ENCODE results near the gene IFT122. TPM values are rescaled to one million over a fixed set of nuclear protein-coding genes. Genes with fewer than 3 reads are reported as not detected.

The IFT122 gene
- total and polyA plus RNA-seq, 12 donors = 9.7 to 29.1 (median 16.8) TPM

DNA sequence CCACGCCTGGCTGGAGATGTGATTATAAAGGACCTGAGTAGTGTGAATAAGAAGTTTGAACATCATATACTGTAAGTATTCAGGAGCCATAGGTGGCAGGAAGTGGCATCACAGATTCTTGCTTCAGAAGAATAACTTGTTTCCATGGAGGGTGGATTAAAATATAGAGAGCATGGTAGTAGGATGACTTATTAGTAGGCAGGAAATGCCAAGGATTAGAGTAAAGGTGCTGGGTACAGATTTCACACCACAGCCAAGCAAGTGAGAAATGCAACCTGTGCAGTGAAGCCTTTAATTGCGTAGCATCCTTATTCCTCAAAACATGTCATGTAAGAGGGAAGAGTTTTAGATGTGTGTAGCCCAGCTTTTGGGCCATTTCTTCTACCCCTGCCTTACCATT, 30.8 kb downstream of the IFT122 start:
- H3K9me3 ChIP-seq = no peaks in the 10 kb centered on the region
- H3K36me3 ChIP-seq = peaks cover 0 to 40% (median under 1%) of the 10 kb centered on the region in 9 donors
- TF ChIP-seq, protein P1, sequence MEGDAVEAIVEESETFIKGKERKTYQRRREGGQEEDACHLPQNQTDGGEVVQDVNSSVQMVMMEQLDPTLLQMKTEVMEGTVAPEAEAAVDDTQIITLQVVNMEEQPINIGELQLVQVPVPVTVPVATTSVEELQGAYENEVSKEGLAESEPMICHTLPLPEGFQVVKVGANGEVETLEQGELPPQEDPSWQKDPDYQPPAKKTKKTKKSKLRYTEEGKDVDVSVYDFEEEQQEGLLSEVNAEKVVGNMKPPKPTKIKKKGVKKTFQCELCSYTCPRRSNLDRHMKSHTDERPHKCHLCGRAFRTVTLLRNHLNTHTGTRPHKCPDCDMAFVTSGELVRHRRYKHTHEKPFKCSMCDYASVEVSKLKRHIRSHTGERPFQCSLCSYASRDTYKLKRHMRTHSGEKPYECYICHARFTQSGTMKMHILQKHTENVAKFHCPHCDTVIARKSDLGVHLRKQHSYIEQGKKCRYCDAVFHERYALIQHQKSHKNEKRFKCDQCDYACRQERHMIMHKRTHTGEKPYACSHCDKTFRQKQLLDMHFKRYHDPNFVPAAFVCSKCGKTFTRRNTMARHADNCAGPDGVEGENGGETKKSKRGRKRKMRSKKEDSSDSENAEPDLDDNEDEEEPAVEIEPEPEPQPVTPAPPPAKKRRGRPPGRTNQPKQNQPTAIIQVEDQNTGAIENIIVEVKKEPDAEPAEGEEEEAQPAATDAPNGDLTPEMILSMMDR (IDR thresholded peaks at IDR 0.05) = no peak
- intact Hi-C loops (cut with DNase I) = no loop called here
- ATAC-seq (no peak), DNase-seq (no peak)
- H3K27ac ChIP-seq = no peak overlapping the region
- WGBS, 2 donors = 99% methylated on average over 2 of the region's 2 CpGs
- no peaks in the 10 kb centered on the region for H3K27me3 ChIP-seq
- no peak overlapping the region for H3K4me3 ChIP-seq
- peaks cover 3 to 21% (median 14%) of the 10 kb centered on the region in 9 donors for H3K4me1 ChIP-seq

DNA sequence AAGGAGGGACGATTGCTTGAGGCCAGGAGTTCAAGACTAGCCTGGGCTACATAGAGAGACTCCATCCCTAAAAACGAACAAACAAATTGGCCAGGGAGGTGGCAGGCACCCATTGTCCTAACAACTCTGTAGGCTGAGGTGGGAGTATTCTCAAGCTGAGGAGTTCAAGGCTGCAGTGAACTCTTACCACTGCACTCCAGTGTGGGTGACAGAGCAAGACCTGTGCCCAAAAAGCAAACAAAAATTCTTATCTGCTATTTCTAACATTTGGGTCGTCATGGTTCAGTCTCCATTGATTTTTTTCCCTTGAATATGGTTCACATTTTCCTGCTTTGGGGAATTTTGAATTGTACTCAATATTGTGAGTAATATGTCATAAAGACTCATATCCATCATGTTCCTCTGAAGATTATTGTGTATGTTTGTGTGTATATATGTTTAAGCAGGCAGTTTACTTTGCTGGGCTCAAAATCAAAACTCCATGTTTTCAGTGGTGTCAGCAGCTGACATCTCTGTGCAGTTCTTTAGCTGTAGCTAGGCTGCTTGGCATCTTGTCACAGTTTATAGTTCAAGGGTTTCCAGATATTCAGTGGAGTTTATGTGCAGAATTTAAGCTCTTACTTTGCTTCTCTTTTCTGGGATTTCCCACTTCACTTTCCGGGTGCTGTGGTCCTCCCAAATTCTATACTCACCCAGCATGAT, 33.2 kb downstream of the IFT122 start:
- TF ChIP-seq, protein P1 (IDR thresholded peaks at IDR 0.05) = no peak
- H3K36me3 ChIP-seq = peaks cover 0 to 54% (median 24%) of the 10 kb centered on the region in 9 donors
- whole genome bisulfite sequencing, 2 donors = 86 to 90% methylated on average over 4 of the region's 4 CpGs

DNA sequence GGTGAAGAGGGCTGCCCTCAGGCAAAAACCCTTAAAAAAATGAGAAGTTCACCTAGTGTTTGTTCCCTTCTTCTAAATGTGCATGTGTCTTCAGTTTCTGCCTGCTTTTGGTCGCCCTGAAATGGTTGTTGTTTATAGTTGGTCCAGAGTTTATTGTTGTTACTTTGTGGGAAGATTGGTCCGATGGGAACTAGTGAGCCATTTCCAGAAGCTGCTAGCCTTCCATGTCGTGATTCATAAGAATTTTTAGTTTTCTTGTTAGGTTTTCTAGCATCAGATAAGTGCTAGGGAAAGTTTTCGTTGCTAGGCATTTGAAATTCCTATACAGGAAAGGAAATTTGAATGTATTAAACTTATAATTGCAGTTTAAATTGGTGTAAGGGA, 33.7 kb downstream of the IFT122 start:
- intact Hi-C loops (cut with DNase I) = no loop called here

More for the DNA sequence above, 33.2 kb downstream of the IFT122 start:
- Histone ChIP-seq H3K4me3 (no peak overlapping the region), H3K4me1 (peaks cover 3 to 17% (median 14%) of the 10 kb centered on the region in 9 donors), H3K27me3 (no peaks in the 10 kb centered on the region), H3K27ac (no peak overlapping the region), H3K9me3 (no peaks in the 10 kb centered on the region)
- ATAC-seq (no peak), DNase-seq (no peak)
- intact Hi-C loops (cut with DNase I) = no loop called here

DNA sequence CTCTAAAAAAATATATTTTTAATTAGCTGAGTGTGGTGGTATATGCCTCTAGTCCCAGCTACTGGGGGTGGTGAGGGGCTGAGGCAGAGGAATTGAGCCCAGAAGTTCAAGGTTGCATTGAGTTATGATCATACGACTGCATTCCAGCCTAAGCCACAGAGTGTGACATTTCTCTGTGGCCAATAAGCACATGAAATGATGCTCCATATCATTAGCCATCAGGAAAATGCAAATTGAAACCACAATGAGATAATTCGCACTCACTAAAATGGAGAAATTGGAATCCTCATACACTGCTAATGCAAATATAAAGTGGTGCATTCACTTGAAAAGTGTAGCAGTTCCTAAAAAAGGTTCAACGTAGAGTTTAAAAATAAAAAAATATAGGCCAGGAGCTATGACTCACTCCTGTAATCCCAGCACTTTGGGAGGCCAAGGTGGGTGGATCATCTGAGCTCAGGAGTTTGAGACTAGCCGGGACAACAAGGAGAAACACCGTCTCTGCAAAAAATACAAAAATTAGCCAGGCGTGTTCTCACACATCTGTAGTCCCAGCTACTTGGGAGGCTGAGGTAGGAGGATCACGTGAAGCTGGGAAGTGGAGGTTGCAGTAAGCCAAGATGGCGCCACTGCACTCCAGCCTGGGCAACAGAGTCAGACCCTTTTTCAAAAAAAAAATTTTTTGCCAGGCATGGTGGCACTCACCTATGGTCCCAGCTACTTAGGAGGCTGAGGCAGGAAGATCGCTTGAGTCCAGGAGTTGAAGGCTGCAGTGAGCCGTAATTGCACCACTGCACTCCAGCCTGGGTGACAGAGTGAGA, 35.2 kb downstream of the IFT122 start:
- Histone ChIP-seq H3K27ac (no peak overlapping the region), H3K9me3 (no peaks in the 10 kb centered on the region), H3K36me3 (peaks cover 0 to 64% (median 38%) of the 10 kb centered on the region in 9 donors), H3K27me3 (no peaks in the 10 kb centered on the region), H3K4me1 (no peaks in the 10 kb centered on the region), H3K4me3 (no peak overlapping the region)
- no peak for ATAC-seq
- WGBS, 2 donors = 96% methylated on average over 10 of the region's 10 CpGs
- intact Hi-C loops (cut with DNase I) = loop anchor here in 1 of 10 donors (5.0 kb wide), 1 partner anchor 33 kb away; the partner anchor contains the start of gene IFT122
- TF ChIP-seq, protein P1 (IDR thresholded peaks at IDR 0.05) = no peak
- DNase-seq = no peak

More for the DNA sequence above, 33.7 kb downstream of the IFT122 start:
- TF ChIP-seq, protein P1 (IDR thresholded peaks at IDR 0.05) = no peak
- ATAC-seq (no peak), DNase-seq (no peak)
- Histone ChIP-seq H3K36me3 (peaks cover 0 to 58% (median 28%) of the 10 kb centered on the region in 9 donors), H3K4me3 (no peak overlapping the region), H3K27me3 (no peaks in the 10 kb centered on the region), H3K9me3 (no peaks in the 10 kb centered on the region), H3K4me1 (peaks cover 0 to 11% (median 10%) of the 10 kb centered on the region in 9 donors), H3K27ac (no peak overlapping the region)
- WGBS, 2 donors = 92 to 95% methylated on average over 4 of the region's 4 CpGs

Measured in heart right ventricle (tissue), 16 donors.